ENCODE measurements around the gene CLDN10. TPM values are rescaled to one million over a fixed set of nuclear protein-coding genes. Genes with fewer than 3 reads are reported as not detected.

CLDN10 gene
- total RNA-seq, 1 experiment from 2014 or later = not detected

- 0 out of 2 replicates have a peak, but pooled peaks cover 3% of the 10 kb centered on the region for H3K36me3 ChIP-seq (ENCODE audit: low read depth)
- DNase-seq = peak; percentile 44 to 85
- H3K27me3 ChIP-seq (ENCODE audit: insufficient read depth, low read depth) = no peaks in the 10 kb centered on the region
- ChIA-PET POLR2A (ENCODE audit: unreplicated experiment) (no interaction called here), CTCF (no interaction called here)
- 0 out of 2 replicates have a peak, but pooled peaks cover 7% of the 10 kb centered on the region for H3K9me3 ChIP-seq (ENCODE audit: insufficient read depth, low read depth)
- BruUV-seq (replicated peaks) = no TSS peak
- TF ChIP-seq, protein P1, sequence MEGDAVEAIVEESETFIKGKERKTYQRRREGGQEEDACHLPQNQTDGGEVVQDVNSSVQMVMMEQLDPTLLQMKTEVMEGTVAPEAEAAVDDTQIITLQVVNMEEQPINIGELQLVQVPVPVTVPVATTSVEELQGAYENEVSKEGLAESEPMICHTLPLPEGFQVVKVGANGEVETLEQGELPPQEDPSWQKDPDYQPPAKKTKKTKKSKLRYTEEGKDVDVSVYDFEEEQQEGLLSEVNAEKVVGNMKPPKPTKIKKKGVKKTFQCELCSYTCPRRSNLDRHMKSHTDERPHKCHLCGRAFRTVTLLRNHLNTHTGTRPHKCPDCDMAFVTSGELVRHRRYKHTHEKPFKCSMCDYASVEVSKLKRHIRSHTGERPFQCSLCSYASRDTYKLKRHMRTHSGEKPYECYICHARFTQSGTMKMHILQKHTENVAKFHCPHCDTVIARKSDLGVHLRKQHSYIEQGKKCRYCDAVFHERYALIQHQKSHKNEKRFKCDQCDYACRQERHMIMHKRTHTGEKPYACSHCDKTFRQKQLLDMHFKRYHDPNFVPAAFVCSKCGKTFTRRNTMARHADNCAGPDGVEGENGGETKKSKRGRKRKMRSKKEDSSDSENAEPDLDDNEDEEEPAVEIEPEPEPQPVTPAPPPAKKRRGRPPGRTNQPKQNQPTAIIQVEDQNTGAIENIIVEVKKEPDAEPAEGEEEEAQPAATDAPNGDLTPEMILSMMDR (conservative IDR thresholded peaks at IDR 0.05) = no peak
- no peak for TF ChIP-seq EZH2 (IDR thresholded peaks at IDR 0.05; ENCODE audit: low read depth)
- no peaks in the 10 kb centered on the region for H4K20me1 ChIP-seq (ENCODE audit: insufficient read depth)
- H3K4me1 ChIP-seq (replicated peaks; ENCODE audit: insufficient read depth) = peaks cover 50% of the 10 kb centered on the region
- intact Hi-C loops (cut with micrococcal nuclease; ENCODE audit: unreplicated experiment) = no loop called here
- H3K4me3 ChIP-seq = no peak overlapping the region
- H3K79me2 ChIP-seq (ENCODE audit: low read depth) = no peaks in the 10 kb centered on the region
- peak overlapping the region; percentile 19 for H3K4me2 ChIP-seq
- no peaks in the 10 kb centered on the region for H3K9me2 ChIP-seq (ENCODE audit: insufficient read depth)
- H3K27ac ChIP-seq = peak overlapping the region; percentile 23
- peaks cover 22% of the 10 kb centered on the region for H3F3A ChIP-seq (ENCODE audit: insufficient read depth, low read depth)
- H2AFZ ChIP-seq = no peak overlapping the region
Measured at GRCh38 chr13:95530178-95530577, 22.3 kb upstream of the CLDN10 start.

- no peak overlapping the region for H3K4me3 ChIP-seq
- no peaks in the 10 kb centered on the region for H3K36me3 ChIP-seq (ENCODE audit: low read depth)
- no peak overlapping the region for H3K27ac ChIP-seq
- no peaks in the 10 kb centered on the region for H3K9me2 ChIP-seq (ENCODE audit: insufficient read depth)
- peaks cover 26% of the 10 kb centered on the region for H3F3A ChIP-seq (ENCODE audit: insufficient read depth, low read depth)
- DNase-seq = no peak
- intact Hi-C loops (cut with micrococcal nuclease; ENCODE audit: unreplicated experiment) = no loop called here
- H3K4me1 ChIP-seq (replicated peaks; ENCODE audit: insufficient read depth) = peaks cover 69% of the 10 kb centered on the region
- H2AFZ ChIP-seq = no peak overlapping the region
- no peaks in the 10 kb centered on the region for H4K20me1 ChIP-seq (ENCODE audit: insufficient read depth)
- CTCF ChIA-PET = interaction anchor here (0.6 kb wide), 1 partner anchor 38 kb away, joined by 3 read pairs; no protein-coding TSS in a partner anchor
- POLR2A ChIA-PET (ENCODE audit: unreplicated experiment) = no interaction called here
- H3K27me3 ChIP-seq (ENCODE audit: insufficient read depth, low read depth) = no peaks in the 10 kb centered on the region
- no TSS peak for BruUV-seq (replicated peaks)
- TF ChIP-seq, protein P1 (conservative IDR thresholded peaks at IDR 0.05) = no peak
- TF ChIP-seq EZH2 (IDR thresholded peaks at IDR 0.05; ENCODE audit: low read depth) = no peak
- 0 out of 2 replicates have a peak, but pooled peaks cover 4% of the 10 kb centered on the region for H3K9me3 ChIP-seq (ENCODE audit: insufficient read depth, low read depth)
- H3K79me2 ChIP-seq (ENCODE audit: low read depth) = no peaks in the 10 kb centered on the region
- H3K4me2 ChIP-seq = peak overlapping the region; percentile 24
Measured at GRCh38 chr13:95533545-95534160, 18.9 kb upstream of the CLDN10 start.

GRCh38 chr13:95535243-95535642 is 17.3 kb upstream of the CLDN10 start:
- H3K9me3 ChIP-seq (ENCODE audit: insufficient read depth, low read depth) = no peaks in the 10 kb centered on the region
- H4K20me1 ChIP-seq (ENCODE audit: insufficient read depth) = no peaks in the 10 kb centered on the region
- intact Hi-C loops (cut with micrococcal nuclease; ENCODE audit: unreplicated experiment) = loop anchor here (5.0 kb wide), 2 partner anchors 43 to 127 kb away; no protein-coding TSS in a partner anchor
- TF ChIP-seq EZH2 (IDR thresholded peaks at IDR 0.05; ENCODE audit: low read depth) = no peak
- TF ChIP-seq, protein P1 (conservative IDR thresholded peaks at IDR 0.05) = no peak
- ChIA-PET CTCF (interaction anchor here (0.6 kb wide), 1 partner anchor 131 kb away, joined by 3 read pairs; no protein-coding TSS in a partner anchor), POLR2A (ENCODE audit: unreplicated experiment) (no interaction called here)
- no peak overlapping the region for H3K4me3 ChIP-seq
- peak; percentile 48 to 98 for DNase-seq
- no peaks in the 10 kb centered on the region for H3K27me3 ChIP-seq (ENCODE audit: insufficient read depth, low read depth)
- H3F3A ChIP-seq (ENCODE audit: insufficient read depth, low read depth) = peaks cover 19% of the 10 kb centered on the region
- no peaks in the 10 kb centered on the region for H3K79me2 ChIP-seq (ENCODE audit: low read depth)
- H3K9me2 ChIP-seq (ENCODE audit: insufficient read depth) = no peaks in the 10 kb centered on the region
- H2AFZ ChIP-seq = no peak overlapping the region
- peak overlapping the region; percentile 41 for H3K27ac ChIP-seq
- H3K36me3 ChIP-seq (ENCODE audit: low read depth) = no peaks in the 10 kb centered on the region
- H3K4me2 ChIP-seq = peak overlapping the region; percentile 50
- peaks cover 60% of the 10 kb centered on the region for H3K4me1 ChIP-seq (replicated peaks; ENCODE audit: insufficient read depth)
- no TSS peak for BruUV-seq (replicated peaks)
